ENCODE measurements around the gene MLLT1. TPM values are rescaled to one million over a fixed set of nuclear protein-coding genes. Genes with fewer than 3 reads are reported as not detected.

The MLLT1 gene
- total RNA-seq, 1 donor from 2014 or later = 36.0 TPM

- intact Hi-C loops (cut with micrococcal nuclease) = no loop called here
- Histone ChIP-seq H3K9me3 (replicated peaks) (no peaks in the 10 kb centered on the region), H3K36me3 (peaks cover 36% of the 10 kb centered on the region), H3K4me3 (no peak overlapping the region), H3K27ac (replicated peaks) (no peak overlapping the region), H3K4me1 (peaks cover 63% of the 10 kb centered on the region), H3K27me3 (ENCODE audit: low read depth) (no peaks in the 10 kb centered on the region)
- no peak for DNase-seq
- TF ChIP-seq, protein P1, sequence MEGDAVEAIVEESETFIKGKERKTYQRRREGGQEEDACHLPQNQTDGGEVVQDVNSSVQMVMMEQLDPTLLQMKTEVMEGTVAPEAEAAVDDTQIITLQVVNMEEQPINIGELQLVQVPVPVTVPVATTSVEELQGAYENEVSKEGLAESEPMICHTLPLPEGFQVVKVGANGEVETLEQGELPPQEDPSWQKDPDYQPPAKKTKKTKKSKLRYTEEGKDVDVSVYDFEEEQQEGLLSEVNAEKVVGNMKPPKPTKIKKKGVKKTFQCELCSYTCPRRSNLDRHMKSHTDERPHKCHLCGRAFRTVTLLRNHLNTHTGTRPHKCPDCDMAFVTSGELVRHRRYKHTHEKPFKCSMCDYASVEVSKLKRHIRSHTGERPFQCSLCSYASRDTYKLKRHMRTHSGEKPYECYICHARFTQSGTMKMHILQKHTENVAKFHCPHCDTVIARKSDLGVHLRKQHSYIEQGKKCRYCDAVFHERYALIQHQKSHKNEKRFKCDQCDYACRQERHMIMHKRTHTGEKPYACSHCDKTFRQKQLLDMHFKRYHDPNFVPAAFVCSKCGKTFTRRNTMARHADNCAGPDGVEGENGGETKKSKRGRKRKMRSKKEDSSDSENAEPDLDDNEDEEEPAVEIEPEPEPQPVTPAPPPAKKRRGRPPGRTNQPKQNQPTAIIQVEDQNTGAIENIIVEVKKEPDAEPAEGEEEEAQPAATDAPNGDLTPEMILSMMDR (IDR thresholded peaks at IDR 0.05; ENCODE audit: borderline replicate concordance) = no peak
Measured at GRCh38 chr19:6228551-6229215, 51.1 kb downstream of the MLLT1 start.

DNA sequence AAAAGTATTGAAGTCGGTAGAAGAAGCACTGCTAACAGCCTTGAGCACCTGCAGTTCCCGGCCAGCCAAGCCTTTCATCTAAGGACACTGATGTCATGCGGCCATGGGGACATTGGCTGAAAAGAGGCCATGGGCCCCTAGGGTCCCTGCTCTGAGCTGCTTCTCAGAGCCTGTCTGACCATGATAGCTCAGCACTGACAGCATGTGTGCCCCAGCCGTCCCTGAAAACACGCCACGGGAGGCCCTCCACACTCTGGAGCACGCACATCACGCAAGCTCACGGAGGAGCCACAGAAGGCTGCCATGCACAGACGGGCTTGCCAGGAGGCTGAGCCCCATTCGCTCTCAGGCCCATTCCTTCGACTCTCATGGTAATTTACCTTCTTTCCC lies 51.8 kb downstream of the MLLT1 start:
- intact Hi-C loops (cut with micrococcal nuclease) = no loop called here
- Histone ChIP-seq H3K9me3 (replicated peaks) (no peaks in the 10 kb centered on the region), H3K27me3 (ENCODE audit: low read depth) (no peaks in the 10 kb centered on the region), H3K36me3 (peaks cover 36% of the 10 kb centered on the region), H3K4me1 (peaks cover 63% of the 10 kb centered on the region), H3K4me3 (no peak overlapping the region), H3K27ac (replicated peaks) (no peak overlapping the region)
- DNase-seq = no peak
- TF ChIP-seq, protein P1 (IDR thresholded peaks at IDR 0.05; ENCODE audit: borderline replicate concordance) = no peak

- Histone ChIP-seq H3K4me1 (peaks cover 63% of the 10 kb centered on the region), H3K27me3 (ENCODE audit: low read depth) (no peaks in the 10 kb centered on the region), H3K36me3 (peaks cover 39% of the 10 kb centered on the region), H3K27ac (replicated peaks) (no peak overlapping the region), H3K9me3 (replicated peaks) (no peaks in the 10 kb centered on the region), H3K4me3 (no peak overlapping the region)
- DNase-seq = peak; percentile 12
- intact Hi-C loops (cut with micrococcal nuclease) = no loop called here
- TF ChIP-seq, protein P1 (IDR thresholded peaks at IDR 0.05; ENCODE audit: borderline replicate concordance) = no peak
Measured at GRCh38 chr19:6227156-6227935, 52.4 kb downstream of the MLLT1 start.

- Histone ChIP-seq H3K27ac (replicated peaks) (no peak overlapping the region), H3K4me1 (peaks cover 57% of the 10 kb centered on the region), H3K36me3 (peaks cover 46% of the 10 kb centered on the region), H3K27me3 (ENCODE audit: low read depth) (no peaks in the 10 kb centered on the region), H3K4me3 (no peak overlapping the region), H3K9me3 (replicated peaks) (no peaks in the 10 kb centered on the region)
- TF ChIP-seq, protein P1 (IDR thresholded peaks at IDR 0.05; ENCODE audit: borderline replicate concordance) = no peak
- DNase-seq = no peak
- intact Hi-C loops (cut with micrococcal nuclease) = no loop called here
Measured at GRCh38 chr19:6226444-6227155, 53.2 kb downstream of the MLLT1 start.

DNA sequence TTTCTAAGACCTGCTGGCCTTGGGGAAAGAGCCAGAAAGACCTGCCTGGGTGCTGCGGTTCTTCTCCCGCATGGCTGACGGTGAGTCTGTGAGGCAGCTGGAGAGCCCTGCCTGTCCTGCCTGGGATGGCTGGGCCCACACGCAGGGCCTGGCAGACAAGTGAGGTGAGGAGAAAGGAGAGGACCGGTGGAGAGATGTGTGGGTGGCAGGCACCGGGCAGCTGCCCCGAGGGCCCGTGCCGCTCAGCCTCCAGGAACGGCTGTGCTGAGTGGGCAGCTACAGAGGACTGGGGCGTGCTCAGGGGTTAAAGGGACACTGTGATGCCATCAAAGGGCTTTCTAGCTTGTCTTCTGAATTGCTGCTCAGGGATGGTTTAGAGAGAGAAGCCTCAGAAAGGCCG lies 53.8 kb downstream of the MLLT1 start:
- TF ChIP-seq, protein P1 (IDR thresholded peaks at IDR 0.05; ENCODE audit: borderline replicate concordance) = no peak
- DNase-seq = no peak
- Histone ChIP-seq H3K27me3 (ENCODE audit: low read depth) (no peaks in the 10 kb centered on the region), H3K4me3 (no peak overlapping the region), H3K9me3 (replicated peaks) (no peaks in the 10 kb centered on the region), H3K4me1 (peaks cover 60% of the 10 kb centered on the region), H3K27ac (replicated peaks) (no peak overlapping the region), H3K36me3 (peaks cover 52% of the 10 kb centered on the region)
- intact Hi-C loops (cut with micrococcal nuclease) = no loop called here
